Lower leg skin (tissue), 3 donors: ENCODE measurements around the gene TERT.

ENCODE experiments used
- CTCF ChIP-seq, 3 donors: fragments of 450-650 bp; IDR thresholded peaks; one replicate each; pipeline ENCODE4 v1.5.1; 2016; ENCODE audit warnings: antibody characterized with exemption in 3 of 3, mild to moderate bottlenecking in 3 of 3, moderate library complexity in 2 of 3
- POLR2A ChIP-seq, 2 donors: fragments of 450-650 bp; IDR thresholded peaks; one replicate each; pipeline ENCODE4 v1.6.1; 2016 to 2017; ENCODE audit warnings: antibody characterized with exemption in 2 of 2, mild to moderate bottlenecking in 1 of 2, moderate library complexity in 1 of 2

GRCh38 chr5:1312206-1312605, 17.3 kb upstream of the TERT start:
- no peak for TF ChIP-seq CTCF (IDR thresholded peaks at IDR 0.05)
- no peak for TF ChIP-seq POLR2A (IDR thresholded peaks at IDR 0.05)
